ENCODE data around the gene ELMO1.

Gene ELMO1

DNA sequence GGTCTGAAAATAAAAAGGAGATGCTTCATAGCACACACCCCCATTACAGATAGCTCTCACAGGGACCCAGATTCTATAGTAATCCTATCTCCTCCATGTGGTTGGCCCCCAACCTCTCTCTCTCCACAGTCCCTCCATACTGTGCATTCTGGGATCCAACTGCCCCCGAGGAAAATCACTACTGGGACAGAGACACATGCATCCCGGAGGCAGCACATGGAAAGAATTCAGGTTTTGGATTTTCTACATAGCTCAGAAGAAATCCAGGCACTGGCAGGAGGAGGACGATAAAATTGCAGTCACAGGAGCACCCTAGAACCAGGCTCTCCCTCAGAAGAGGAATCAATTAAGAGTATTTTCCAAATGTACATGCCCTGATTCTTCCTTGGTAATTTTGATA lies 239.5 kb downstream of the ELMO1 start:
- no peak for DNase-seq

- no peak for DNase-seq
Observed at GRCh38 chr7:37208528-37208927, 240.1 kb downstream of the ELMO1 start.

DNA sequence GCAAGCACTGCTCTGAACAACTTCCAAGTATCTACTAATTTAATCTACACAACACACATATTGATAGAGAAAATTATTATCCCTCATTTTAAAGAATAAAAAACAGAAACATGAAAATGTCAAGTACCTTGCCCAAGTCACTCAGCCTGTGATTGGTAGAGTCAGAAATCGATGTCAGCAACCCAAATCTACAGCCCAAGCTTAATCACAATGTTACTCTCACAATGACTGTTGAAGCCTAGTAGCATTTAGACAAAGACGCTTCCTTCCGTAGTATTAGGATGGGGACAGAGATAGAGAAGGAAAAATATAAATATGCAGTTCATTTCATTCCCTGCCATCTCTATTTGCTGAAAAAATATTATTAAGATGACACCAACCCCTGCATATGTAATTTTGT lies 242.5 kb downstream of the ELMO1 start:
- no peak for DNase-seq

DNA sequence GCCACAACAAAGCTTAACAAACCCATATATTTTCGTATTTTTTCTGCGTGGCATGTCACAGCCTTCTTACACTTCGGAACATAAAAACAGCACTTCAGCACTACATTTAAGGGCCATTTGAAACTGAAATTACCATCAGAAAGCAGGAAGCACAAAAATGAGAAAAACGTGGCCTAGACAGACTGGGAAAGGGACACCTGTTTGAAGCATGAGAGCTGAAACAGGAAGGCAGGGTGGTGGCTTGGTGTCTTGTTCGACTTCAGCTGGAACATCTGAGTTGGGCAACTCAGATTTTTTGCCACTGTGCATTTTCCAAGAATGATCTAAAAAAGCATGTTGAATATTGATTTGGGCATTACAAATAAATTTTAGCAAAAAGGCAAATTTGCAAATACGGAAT lies 243.2 kb downstream of the ELMO1 start:
- DNase-seq = no peak

DNA sequence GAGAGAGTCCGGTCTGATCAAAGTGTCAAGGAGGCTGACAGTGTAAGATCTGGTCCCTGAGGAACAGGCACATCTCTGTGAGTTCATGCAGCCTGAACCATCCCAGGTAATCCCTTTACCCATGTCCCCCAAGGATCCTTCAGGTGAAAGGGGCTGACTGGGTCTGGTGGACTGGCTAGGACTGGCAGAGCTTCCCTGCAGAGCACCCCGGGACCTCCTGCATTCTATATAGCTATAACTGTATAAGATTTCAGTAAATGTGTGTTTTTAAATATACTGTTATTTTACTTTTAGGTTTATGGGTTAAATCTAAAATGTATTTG lies 246.8 kb downstream of the ELMO1 start:
- no peak for DNase-seq

GRCh38 chr7:37201003-37201875 lies 247.4 kb downstream of the ELMO1 start:
- peak; percentile 60 for DNase-seq

DNA sequence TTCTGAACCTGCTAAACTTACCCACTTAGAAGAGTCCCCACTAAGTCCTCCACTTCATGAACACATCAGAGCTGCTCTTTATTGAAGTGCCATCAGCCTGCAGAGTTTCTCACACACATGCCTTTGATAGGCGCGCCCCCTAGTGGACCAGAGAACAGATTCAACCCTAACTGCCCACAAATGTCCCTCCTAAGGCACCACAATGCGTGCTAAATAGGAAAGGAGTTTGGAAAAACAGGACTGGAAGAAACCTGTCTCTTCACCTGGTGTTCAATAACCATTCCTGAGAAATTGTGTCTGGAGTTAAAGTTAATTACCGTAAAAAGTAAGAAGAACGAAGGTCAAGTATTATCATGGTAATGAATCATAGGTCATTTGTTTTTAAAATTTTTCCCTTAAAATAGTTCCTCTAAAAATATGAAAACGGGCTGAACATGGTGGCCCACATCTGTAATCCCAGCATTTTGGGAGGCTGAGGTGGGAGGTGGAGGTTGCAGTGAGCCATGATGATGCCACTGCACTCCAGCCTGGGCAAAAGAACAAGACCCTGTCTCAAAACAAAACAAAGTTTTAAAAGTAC lies 249.7 kb downstream of the ELMO1 start:
- DNase-seq = peak; percentile 75

DNA sequence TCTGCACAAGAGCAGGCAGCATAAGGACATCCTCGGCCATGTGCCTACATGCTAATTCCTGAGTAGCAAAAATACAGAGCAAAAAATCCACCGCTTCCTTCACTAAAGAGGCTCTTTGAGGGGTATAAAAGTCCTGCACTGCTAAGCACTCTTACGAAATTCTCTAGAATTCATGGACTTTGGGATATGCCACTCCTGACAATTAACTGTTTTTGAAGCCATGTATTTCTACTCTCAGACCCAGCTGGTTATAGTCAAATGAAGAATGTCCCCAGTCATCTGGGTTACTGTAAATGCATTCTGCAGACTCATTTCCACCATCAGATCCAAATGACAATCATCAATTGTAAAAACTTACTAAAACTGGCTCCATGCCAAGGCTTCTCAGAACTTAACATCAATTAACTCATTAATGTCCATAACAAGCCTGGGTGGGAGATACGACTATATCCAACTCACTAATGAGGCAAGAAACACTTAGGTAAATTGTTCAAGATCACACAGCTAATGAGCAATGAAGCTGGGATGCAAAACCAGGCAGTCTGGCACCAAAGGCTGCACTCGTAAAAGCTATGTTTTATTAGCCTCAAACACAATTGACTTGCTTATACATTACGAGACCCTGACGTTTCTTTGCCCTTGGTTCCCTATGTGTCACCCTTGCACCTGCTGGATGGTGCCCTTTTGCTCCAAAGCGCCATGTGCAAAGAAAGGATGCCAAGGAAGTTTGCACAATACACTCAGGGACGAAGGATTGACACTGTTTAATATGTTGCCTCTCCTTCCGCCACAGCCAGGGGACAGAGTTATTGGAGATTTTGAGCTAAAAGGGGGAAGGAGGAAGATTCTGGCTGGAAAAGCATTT lies 250.4 kb downstream of the ELMO1 start:
- DNase-seq = no peak

DNA sequence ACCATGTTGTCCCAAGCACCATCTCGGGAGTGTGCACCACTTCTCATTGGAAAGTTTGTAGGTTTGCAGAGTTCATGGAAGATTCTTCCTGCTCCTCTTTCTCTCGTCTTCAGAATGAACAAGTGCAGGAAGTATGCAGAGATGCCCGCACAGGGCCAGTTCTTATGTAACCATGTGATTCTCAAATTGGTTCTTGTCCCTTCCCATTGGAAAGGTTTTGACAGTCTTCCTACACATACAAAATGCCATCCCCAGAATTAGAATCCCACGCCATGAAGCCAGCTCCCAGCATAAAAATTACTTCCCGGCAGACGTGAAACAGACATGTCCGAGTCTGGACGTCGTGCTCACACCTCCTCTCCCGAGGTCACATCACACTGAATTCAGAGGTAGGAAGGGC lies 251.6 kb downstream of the ELMO1 start:
- no peak for DNase-seq

DNA sequence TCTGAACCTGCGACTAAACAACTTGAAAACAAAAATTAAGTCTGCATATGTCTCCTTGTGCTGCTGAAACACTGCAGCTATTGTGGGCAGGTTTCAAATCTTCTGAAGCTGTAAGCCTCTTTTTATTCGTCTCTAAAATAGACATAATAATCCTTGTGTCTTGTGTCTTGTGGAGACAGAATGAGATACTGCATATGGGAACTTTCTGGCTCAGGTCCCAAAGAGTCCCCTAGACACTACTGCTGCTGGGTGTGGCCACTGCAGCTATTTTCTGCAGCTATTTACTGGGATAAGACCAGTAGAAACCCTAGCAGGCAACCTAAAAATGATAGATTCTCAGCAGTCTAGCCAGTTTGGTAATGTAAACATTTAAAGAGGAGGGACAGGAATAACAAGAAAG lies 252.0 kb downstream of the ELMO1 start:
- no peak for DNase-seq

DNA sequence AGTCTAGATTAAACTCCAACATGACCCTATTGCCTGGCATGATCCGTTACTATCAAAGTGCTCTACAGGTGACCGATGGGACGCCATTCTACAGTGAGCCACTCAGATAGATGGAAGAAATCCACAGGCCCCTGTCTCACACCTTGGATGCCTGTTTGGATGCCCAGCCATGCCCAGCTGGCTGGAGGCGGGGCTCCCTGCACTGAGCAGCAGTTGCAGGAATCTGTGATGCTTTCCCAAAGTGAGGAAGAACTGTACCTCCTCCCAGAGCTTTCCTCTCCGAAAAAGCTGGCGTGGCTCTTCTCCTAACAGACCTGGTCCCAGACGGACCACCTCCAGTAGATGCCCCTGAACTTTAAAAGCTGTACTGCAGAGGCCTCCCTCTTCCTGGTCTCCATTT lies 253.3 kb downstream of the ELMO1 start:
- no peak for DNase-seq

GRCh38 chr7:37194943-37195342 lies 253.7 kb downstream of the ELMO1 start:
- no peak for DNase-seq

- no peak for DNase-seq
Observed at GRCh38 chr7:37193775-37194135, 254.9 kb downstream of the ELMO1 start.

- DNase-seq = no peak
Observed at GRCh38 chr7:37193087-37193774, 255.4 kb downstream of the ELMO1 start.

GRCh38 chr7:37191797-37192196 lies 256.9 kb downstream of the ELMO1 start:
- no peak for DNase-seq

- no peak for DNase-seq
Observed at GRCh38 chr7:37187179-37187578, 261.5 kb downstream of the ELMO1 start.

- no peak for DNase-seq
Observed at GRCh38 chr7:37186753-37187152, 261.9 kb downstream of the ELMO1 start.

DNA sequence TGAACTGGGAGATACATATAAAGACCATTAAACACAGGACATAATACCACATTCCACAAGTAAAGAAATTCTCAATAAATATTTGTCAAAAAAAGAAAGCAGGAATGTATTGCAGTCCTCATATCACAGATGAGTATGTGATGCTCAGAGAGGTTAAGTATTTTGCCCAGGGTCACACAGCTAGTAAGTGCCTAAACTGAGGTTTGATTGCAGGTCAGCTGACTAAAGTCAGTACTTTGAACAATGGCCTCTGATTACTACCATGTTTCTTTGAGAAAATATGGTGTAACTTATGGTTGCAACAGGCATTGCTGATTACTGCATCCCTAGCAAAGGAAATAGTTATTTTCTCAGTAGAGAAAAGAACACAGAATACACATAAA lies 267.1 kb downstream of the ELMO1 start:
- no peak for DNase-seq

- no peak for DNase-seq
Observed at GRCh38 chr7:37180828-37181549, 267.7 kb downstream of the ELMO1 start.

- DNase-seq = no peak
Observed at GRCh38 chr7:37176079-37176478, 272.6 kb downstream of the ELMO1 start.

GRCh38 chr7:37174460-37174859 lies 274.2 kb downstream of the ELMO1 start:
- peak; percentile 8 for DNase-seq

DNA sequence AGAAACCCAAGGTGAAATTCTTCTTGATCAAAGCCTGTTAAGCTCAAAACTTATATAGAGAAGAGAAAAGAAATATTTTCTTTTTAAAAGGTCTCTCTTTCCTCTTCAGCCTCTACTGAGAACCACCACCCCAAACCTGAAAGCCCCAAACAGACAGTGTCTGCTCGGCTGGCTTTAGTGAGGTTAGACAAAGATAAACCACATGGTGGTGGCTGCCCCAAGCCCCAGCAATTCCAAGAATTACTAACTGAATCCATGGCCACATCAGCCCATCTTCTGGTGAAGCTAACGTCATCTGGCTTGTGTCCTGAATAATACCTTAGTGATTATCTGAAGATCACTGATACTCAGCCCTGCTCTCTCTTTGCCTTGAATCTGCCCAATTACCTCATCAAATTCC lies 275.0 kb downstream of the ELMO1 start:
- no peak for DNase-seq

GRCh38 chr7:37162106-37162505 lies 286.6 kb downstream of the ELMO1 start:
- no peak for DNase-seq
